ENCODE results near the gene MALSU1. TPM values are rescaled to one million over a fixed set of nuclear protein-coding genes. Genes with fewer than 3 reads are reported as not detected.

Gene MALSU1
- total and polyA plus RNA-seq, 2 of the 13 experiments (the other 11 are each of a cell fraction or from before 2014, with no cell fraction given) = 72.0 to 141 TPM

DNA sequence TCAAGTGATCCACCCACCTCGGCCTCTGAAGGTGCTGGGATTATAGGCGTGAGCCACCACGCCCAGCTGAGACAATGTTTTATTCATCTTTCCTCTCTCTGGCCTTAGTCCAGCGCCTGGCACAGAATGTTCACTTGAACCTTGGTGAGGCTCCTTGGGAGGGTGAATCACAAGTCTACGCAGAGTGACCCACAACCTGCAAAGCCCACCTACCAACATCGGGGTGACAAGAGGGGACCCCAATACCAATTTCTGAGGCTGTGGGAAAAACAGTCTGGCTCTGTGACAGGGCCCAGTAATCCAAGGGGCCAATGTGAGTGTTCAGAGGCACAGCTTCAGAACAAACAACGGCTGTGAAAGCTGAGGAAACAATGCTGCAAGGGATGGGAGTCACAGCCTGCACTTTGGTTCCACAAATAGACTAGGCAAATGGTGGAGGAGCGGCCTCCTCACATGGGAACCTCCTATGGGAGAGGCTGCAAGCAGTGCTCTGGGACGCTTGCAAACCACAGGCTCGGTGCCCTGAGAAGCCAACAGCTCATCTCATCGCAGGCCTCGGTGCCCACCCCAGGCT lies 5.6 kb upstream of the MALSU1 start (continued):
- TF ChIP-seq, protein P1, sequence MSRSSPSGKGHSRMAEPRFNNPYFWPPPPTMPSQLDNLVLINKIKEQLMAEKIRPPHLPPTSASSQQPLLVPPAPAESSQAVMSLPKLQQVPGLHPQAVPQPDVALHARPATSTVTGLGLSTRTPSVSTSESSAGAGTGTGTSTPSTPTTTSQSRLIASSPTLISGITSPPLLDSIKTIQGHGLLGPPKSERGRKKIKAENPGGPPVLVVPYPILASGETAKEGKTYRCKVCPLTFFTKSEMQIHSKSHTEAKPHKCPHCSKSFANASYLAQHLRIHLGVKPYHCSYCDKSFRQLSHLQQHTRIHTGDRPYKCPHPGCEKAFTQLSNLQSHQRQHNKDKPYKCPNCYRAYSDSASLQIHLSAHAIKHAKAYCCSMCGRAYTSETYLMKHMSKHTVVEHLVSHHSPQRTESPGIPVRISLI (CRISPR knock-in tag; IDR thresholded peaks at IDR 0.05; ENCODE audit: borderline replicate concordance) = peak; percentile 66; the same call in 1 of the 2 replicates
- TF ChIP-seq POLR2A (IDR thresholded peaks at IDR 0.05; ENCODE audit: insufficient read depth in 1 of 2, low read depth in 2 of 2, low read length in 2 of 2) (peak; percentile 81 to 84; a peak in 3 of 4 replicates), ZNF530 (CRISPR knock-in tag; IDR thresholded peaks at IDR 0.05; ENCODE audit: low read depth) (no peak), RELA (CRISPR knock-in tag; IDR thresholded peaks at IDR 0.05) (no peak), USF2 (IDR thresholded peaks at IDR 0.05; ENCODE audit: low read depth, low read length) (no peak), USF2 (CRISPR knock-in tag; IDR thresholded peaks at IDR 0.05; ENCODE audit: borderline replicate concordance) (no peak), ZNF747 (CRISPR knock-in tag; IDR thresholded peaks at IDR 0.05; ENCODE audit: borderline replicate concordance) (0 out of 2 replicates have a peak, but pooled peaks have one; percentile 19), HES4 (CRISPR knock-in tag; IDR thresholded peaks at IDR 0.05; ENCODE audit: borderline replicate concordance) (no peak), NCOA1 (CRISPR knock-in tag; IDR thresholded peaks at IDR 0.05) (peak; percentile 39; the same call in 1 of the 2 replicates), ZSCAN9 (CRISPR knock-in tag; IDR thresholded peaks at IDR 0.05; ENCODE audit: borderline replicate concordance) (peak; percentile 84), NFYB (CRISPR knock-in tag; IDR thresholded peaks at IDR 0.05) (peak; percentile 35; the same call in 1 of the 2 replicates), SNAI1 (CRISPR knock-in tag; IDR thresholded peaks at IDR 0.05; ENCODE audit: borderline replicate concordance) (no peak), NFKB2 (CRISPR knock-in tag; IDR thresholded peaks at IDR 0.05; ENCODE audit: borderline replicate concordance) (peak; percentile 42; the same call in 1 of the 2 replicates), ZNF256 (CRISPR knock-in tag; conservative IDR thresholded peaks at IDR 0.05) (no peak), GATAD2A (CRISPR knock-in tag; IDR thresholded peaks at IDR 0.05) (peak; percentile 92), HMG20B (CRISPR knock-in tag; conservative IDR thresholded peaks at IDR 0.05) (no peak; the same call in 1 of the 2 replicates), ZBTB14 (CRISPR knock-in tag; IDR thresholded peaks at IDR 0.05) (no peak), RXRB (CRISPR knock-in tag; IDR thresholded peaks at IDR 0.05; ENCODE audit: borderline replicate concordance) (peak; percentile 76)
- TF ChIP-seq, protein P2, sequence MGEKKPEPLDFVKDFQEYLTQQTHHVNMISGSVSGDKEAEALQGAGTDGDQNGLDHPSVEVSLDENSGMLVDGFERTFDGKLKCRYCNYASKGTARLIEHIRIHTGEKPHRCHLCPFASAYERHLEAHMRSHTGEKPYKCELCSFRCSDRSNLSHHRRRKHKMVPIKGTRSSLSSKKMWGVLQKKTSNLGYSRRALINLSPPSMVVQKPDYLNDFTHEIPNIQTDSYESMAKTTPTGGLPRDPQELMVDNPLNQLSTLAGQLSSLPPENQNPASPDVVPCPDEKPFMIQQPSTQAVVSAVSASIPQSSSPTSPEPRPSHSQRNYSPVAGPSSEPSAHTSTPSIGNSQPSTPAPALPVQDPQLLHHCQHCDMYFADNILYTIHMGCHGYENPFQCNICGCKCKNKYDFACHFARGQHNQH (CRISPR knock-in tag; IDR thresholded peaks at IDR 0.05) = 0 out of 2 replicates have a peak, but pooled peaks have one; percentile 40
- TF ChIP-seq, protein P3, sequence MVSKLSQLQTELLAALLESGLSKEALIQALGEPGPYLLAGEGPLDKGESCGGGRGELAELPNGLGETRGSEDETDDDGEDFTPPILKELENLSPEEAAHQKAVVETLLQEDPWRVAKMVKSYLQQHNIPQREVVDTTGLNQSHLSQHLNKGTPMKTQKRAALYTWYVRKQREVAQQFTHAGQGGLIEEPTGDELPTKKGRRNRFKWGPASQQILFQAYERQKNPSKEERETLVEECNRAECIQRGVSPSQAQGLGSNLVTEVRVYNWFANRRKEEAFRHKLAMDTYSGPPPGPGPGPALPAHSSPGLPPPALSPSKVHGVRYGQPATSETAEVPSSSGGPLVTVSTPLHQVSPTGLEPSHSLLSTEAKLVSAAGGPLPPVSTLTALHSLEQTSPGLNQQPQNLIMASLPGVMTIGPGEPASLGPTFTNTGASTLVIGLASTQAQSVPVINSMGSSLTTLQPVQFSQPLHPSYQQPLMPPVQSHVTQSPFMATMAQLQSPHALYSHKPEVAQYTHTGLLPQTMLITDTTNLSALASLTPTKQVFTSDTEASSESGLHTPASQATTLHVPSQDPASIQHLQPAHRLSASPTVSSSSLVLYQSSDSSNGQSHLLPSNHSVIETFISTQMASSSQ (IDR thresholded peaks at IDR 0.05; ENCODE audit: low read depth) = peak; percentile 82; the same call in 1 of the 2 replicates
- TF ChIP-seq, protein P3 (CRISPR knock-in tag; IDR thresholded peaks at IDR 0.05; ENCODE audit: borderline replicate concordance) = peak; percentile 87; the same call in 1 of the 2 replicates
